ENCODE data around the gene VWDE. TPM values are rescaled to one million over a fixed set of nuclear protein-coding genes. Genes with fewer than 3 reads are reported as not detected.

The VWDE gene
- total RNA-seq, 1 experiment from 2014 or later, result 3.1 TPM

DNA sequence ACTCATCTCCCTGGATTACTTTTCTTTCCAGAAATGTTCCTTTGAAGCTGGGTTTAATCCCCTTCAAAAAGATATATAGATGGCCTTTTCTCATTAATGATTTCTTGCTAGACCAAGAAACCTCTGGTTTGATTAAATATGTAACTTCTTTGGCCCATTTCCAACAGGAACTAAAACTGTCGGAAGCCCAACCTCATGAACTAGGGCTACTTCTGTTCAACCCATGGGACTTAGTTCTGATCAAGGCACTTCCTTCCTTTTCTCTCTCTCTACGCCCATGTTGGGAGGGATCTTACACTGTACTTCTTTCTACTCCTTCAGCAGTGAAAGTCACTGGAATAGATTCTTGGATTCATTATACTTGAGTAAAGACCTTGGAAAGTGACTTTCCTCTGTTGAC is 109.0 kb downstream of the VWDE start:
- Mint-ChIP-seq H3K4me1 (ENCODE audit: insufficient read depth, unreplicated experiment) (no peaks in the 10 kb centered on the region), H3K4me3 (ENCODE audit: unreplicated experiment) (no peak overlapping the region), H3K27ac (ENCODE audit: low read depth, unreplicated experiment) (no peak overlapping the region), H3K9me3 (ENCODE audit: unreplicated experiment) (no peaks in the 10 kb centered on the region), H3K27me3 (ENCODE audit: insufficient read depth, unreplicated experiment) (no peaks in the 10 kb centered on the region), H3K36me3 (ENCODE audit: insufficient read depth, unreplicated experiment) (no peaks in the 10 kb centered on the region)
- DNase-seq (ENCODE audit: unreplicated experiment), result no peak
- TF ChIP-seq, protein P1, sequence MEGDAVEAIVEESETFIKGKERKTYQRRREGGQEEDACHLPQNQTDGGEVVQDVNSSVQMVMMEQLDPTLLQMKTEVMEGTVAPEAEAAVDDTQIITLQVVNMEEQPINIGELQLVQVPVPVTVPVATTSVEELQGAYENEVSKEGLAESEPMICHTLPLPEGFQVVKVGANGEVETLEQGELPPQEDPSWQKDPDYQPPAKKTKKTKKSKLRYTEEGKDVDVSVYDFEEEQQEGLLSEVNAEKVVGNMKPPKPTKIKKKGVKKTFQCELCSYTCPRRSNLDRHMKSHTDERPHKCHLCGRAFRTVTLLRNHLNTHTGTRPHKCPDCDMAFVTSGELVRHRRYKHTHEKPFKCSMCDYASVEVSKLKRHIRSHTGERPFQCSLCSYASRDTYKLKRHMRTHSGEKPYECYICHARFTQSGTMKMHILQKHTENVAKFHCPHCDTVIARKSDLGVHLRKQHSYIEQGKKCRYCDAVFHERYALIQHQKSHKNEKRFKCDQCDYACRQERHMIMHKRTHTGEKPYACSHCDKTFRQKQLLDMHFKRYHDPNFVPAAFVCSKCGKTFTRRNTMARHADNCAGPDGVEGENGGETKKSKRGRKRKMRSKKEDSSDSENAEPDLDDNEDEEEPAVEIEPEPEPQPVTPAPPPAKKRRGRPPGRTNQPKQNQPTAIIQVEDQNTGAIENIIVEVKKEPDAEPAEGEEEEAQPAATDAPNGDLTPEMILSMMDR (IDR thresholded peaks at IDR 0.05; ENCODE audit: unreplicated experiment), result no peak
- intact Hi-C loops (cut with micrococcal nuclease), result no loop called here
- ChIA-PET CTCF (no interaction called here), POLR2A (no interaction called here)
- BruUV-seq (replicated peaks), result no TSS peak

DNA sequence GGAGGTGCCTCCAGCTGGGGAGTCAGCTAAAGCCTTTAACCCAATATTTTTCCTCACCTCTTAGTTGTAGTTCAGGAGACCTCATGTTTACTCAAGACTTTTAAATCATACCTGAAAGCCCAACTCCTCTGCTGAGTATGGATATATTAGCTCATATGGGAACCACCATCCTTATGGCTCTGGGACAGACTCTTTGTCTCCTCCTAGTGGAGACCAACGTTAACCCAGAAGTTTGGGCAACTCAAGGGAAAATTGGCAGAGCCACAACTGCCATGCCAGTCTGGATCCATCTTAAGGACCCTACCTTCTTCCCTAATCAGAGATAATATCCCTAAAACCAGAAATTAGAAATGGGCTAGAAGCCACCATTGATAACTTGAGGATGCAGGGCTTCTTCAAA is 111.8 kb downstream of the VWDE start:
- H3K4me1 Mint-ChIP-seq (ENCODE audit: insufficient read depth, unreplicated experiment), result no peaks in the 10 kb centered on the region
- H3K9me3 Mint-ChIP-seq (ENCODE audit: unreplicated experiment), result no peaks in the 10 kb centered on the region
- TF ChIP-seq, protein P1 (IDR thresholded peaks at IDR 0.05; ENCODE audit: unreplicated experiment), result no peak
- H3K27me3 Mint-ChIP-seq (ENCODE audit: insufficient read depth, unreplicated experiment), result no peaks in the 10 kb centered on the region
- H3K4me3 Mint-ChIP-seq (ENCODE audit: unreplicated experiment), result no peak overlapping the region
- no peaks in the 10 kb centered on the region for H3K36me3 Mint-ChIP-seq (ENCODE audit: insufficient read depth, unreplicated experiment)
- DNase-seq (ENCODE audit: unreplicated experiment), result peak; percentile 14
- intact Hi-C loops (cut with micrococcal nuclease), result no loop called here
- POLR2A ChIA-PET, result no interaction called here
- no TSS peak for BruUV-seq (replicated peaks)
- CTCF ChIA-PET, result interaction anchor here (0.6 kb wide), 1 partner anchor 30 kb away, joined by 3 read pairs; no protein-coding TSS in a partner anchor
- H3K27ac Mint-ChIP-seq (ENCODE audit: low read depth, unreplicated experiment), result no peak overlapping the region

DNA sequence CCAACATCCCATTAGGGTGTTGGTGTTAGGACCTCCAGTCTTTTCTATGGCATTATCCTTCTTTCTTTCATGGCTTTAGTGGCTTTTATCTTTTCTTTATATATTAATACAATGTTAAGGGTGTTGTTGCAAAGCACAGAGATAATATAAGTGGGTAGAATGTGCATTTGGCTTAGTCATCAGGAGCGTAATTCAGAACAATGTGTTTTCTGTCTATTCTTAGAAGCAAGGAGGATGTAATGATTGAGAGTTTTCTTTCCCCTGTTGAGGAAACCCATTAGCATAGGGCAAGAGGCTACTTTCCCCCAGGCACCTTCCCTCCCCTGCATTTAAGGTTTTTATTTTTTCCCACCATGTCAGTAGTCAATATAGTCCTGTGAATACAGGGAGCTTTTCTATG is 112.9 kb downstream of the VWDE start:
- ChIA-PET CTCF (no interaction called here), POLR2A (no interaction called here)
- Mint-ChIP-seq H3K4me3 (ENCODE audit: unreplicated experiment) (no peak overlapping the region), H3K9me3 (ENCODE audit: unreplicated experiment) (no peaks in the 10 kb centered on the region), H3K4me1 (ENCODE audit: insufficient read depth, unreplicated experiment) (no peaks in the 10 kb centered on the region), H3K27ac (ENCODE audit: low read depth, unreplicated experiment) (no peak overlapping the region), H3K27me3 (ENCODE audit: insufficient read depth, unreplicated experiment) (no peaks in the 10 kb centered on the region), H3K36me3 (ENCODE audit: insufficient read depth, unreplicated experiment) (no peaks in the 10 kb centered on the region)
- no TSS peak for BruUV-seq (replicated peaks)
- DNase-seq (ENCODE audit: unreplicated experiment), result no peak
- TF ChIP-seq, protein P1 (IDR thresholded peaks at IDR 0.05; ENCODE audit: unreplicated experiment), result no peak
- intact Hi-C loops (cut with micrococcal nuclease), result no loop called here

DNA sequence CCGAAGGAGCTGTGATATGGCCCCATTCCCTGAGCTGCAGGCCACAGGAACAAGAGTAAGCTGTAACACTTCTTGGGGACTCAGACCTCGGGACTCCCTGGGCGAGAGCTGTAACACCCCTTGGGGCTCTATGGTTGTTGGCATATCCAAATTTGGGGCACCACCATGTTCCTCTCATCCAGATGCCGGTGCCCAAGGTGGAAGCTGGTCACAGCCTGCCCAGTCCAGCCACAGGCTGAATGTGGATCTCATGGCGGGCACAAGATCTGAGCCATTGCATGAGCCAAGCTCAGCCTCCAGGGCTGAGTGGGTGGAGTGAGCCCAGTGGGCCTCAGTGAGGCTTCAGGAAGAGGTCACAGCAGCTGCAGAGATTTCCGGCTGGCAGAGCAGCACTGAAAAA is 113.7 kb downstream of the VWDE start:
- DNase-seq (ENCODE audit: unreplicated experiment), result no peak
- TF ChIP-seq, protein P1 (IDR thresholded peaks at IDR 0.05; ENCODE audit: unreplicated experiment), result no peak
- H3K4me3 Mint-ChIP-seq (ENCODE audit: unreplicated experiment), result no peak overlapping the region
- no peak overlapping the region for H3K27ac Mint-ChIP-seq (ENCODE audit: low read depth, unreplicated experiment)
- intact Hi-C loops (cut with micrococcal nuclease), result no loop called here
- BruUV-seq (replicated peaks), result no TSS peak
- H3K4me1 Mint-ChIP-seq (ENCODE audit: insufficient read depth, unreplicated experiment), result no peaks in the 10 kb centered on the region
- H3K27me3 Mint-ChIP-seq (ENCODE audit: insufficient read depth, unreplicated experiment), result no peaks in the 10 kb centered on the region
- H3K9me3 Mint-ChIP-seq (ENCODE audit: unreplicated experiment), result no peaks in the 10 kb centered on the region
- POLR2A ChIA-PET, result no interaction called here
- CTCF ChIA-PET, result interaction anchor here (0.8 kb wide), 1 partner anchor 32 kb away, joined by 4 read pairs; no protein-coding TSS in a partner anchor
- no peaks in the 10 kb centered on the region for H3K36me3 Mint-ChIP-seq (ENCODE audit: insufficient read depth, unreplicated experiment)

Measured in MCF 10A (cell line).